Karpas-422 (cell line): Measurements from ENCODE around the gene CBR4. TPM values are rescaled to one million over a fixed set of nuclear protein-coding genes. Genes with fewer than 3 reads are reported as not detected.
"Not testable (repeated sequence)": the region's sequence is repeated elsewhere in the genome, so short reads cannot be mapped to it uniquely, and the experiment has no call there.

Experiments used
- DNase-seq: peaks from one replicate; pipeline ENCODE4 v3.0.0-alpha.2; 2015
- H2AFZ ChIP-seq: fragments of 200-600 bp; sonication (generic); 2 replicates; pipeline ENCODE4 v1.6.1; 2014; ENCODE audit warnings: antibody characterized with exemption, low read length, mixed read lengths
- H3K27ac ChIP-seq: fragments of 200-600 bp; sonication (generic); 2 replicates; pipeline ENCODE4 v1.5.1; 2014; ENCODE audit warnings: mild to moderate bottlenecking, low read length, moderate library complexity
- H3K27me3 ChIP-seq: fragments of 200-600 bp; sonication (generic); 2 replicates; pipeline ENCODE4 v1.6.1; 2014; ENCODE audit warnings: low read length, mixed read lengths
- H3K36me3 ChIP-seq: fragments of 200-600 bp; sonication (generic); 2 replicates; pipeline ENCODE4 v1.6.1; 2014; ENCODE audit warnings: low read length, mixed read lengths; ENCODE audit not compliant: insufficient read depth
- H3K4me1 ChIP-seq: fragments of 200-600 bp; sonication (generic); 2 replicates; pipeline ENCODE4 v1.6.1; 2014; ENCODE audit warnings: mild to moderate bottlenecking, low read length, mixed read lengths
- H3K4me2 ChIP-seq: fragments of 200-600 bp; sonication (generic); 2 replicates; pipeline ENCODE4 v1.6.1; 2014; ENCODE audit warnings: low read length, low read depth, mild to moderate bottlenecking; ENCODE audit not compliant: poor library complexity, severe bottlenecking
- H3K4me3 ChIP-seq: fragments of 200-600 bp; sonication (generic); 2 replicates; pipeline ENCODE4 v1.5.1; 2014; ENCODE audit warnings: mild to moderate bottlenecking, antibody characterized with exemption, low read length, mixed read lengths
- H3K79me2 ChIP-seq: fragments of 200-600 bp; sonication (generic); 2 replicates; pipeline ENCODE4 v1.6.1; 2014; ENCODE audit warnings: mild to moderate bottlenecking, low read length, mixed read lengths
- H3K9ac ChIP-seq: fragments of 200-600 bp; sonication (generic); 2 replicates; pipeline ENCODE4 v1.6.0; 2014; ENCODE audit warnings: low read length
- H3K9me2 ChIP-seq: fragments of 200-600 bp; sonication (generic), shearing (Covaris generic); replicated peaks from 2 replicates; pipeline ENCODE4 v1.6.0; 2014; ENCODE audit warnings: mild to moderate bottlenecking, low read length, moderate library complexity; ENCODE audit not compliant: insufficient read depth
- H3K9me3 ChIP-seq: fragments of 300-700, 200-600 bp; sonication (generic); 2 replicates; pipeline ENCODE4 v1.6.1; 2014; ENCODE audit warnings: low read length, mixed read lengths
- H4K20me1 ChIP-seq: fragments of 200-600 bp; sonication (generic); 2 replicates; pipeline ENCODE4 v1.6.1; 2014; ENCODE audit warnings: mild to moderate bottlenecking, antibody characterized with exemption, low read length, low read depth; ENCODE audit not compliant: insufficient read depth
- total RNA-seq: library from RNA; depleted of rRNA; stranded (reverse); fragments of >200 nt; shearing (Covaris generic); gene quantifications from 2 replicates; pipeline ENCODE4 v1.2.3, GENCODE V29; 2014; ENCODE audit warnings: low replicate concordance

CBR4 gene
- total RNA-seq, 1 experiment from 2014 or later = 25.7 TPM

DNA sequence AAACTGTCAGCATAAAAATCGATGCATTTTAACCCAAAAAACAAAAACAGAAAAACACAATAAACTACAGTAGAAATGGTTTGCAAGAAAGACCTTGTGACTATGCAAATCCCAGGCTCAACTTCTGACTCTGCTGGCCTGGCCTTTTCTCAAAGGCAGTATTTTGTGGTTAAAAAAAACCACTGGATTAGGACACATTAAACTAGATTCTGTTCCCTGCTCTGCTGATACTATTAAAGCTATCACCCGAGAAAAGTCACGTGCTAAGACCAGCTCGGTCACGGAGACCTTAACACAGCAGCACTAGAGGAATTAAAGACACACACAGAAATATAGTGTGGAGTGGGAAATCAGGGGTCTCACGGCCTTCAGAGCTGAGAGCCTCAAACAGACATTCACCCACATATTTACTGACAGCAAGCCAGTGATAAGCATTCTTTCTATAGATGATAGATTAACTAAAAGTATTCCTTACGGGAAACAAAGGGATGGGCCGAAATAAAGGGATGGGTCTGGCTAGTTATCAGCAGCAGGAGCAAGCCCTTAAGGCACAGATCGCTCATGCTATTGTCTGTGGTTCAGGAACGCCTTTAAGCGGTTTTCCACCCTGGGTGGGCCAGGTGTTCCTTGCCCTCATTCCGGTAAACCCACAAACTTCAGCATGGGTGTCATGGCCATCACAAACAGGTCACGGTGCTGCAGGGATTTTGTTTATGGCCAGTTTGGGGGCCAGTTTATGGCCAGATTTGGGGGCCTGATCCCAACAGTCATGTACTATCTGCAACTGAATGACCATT is 16.1 kb downstream of the CBR4 start:
- Histone ChIP-seq H3K4me3 (no peak overlapping the region), H4K20me1 (no peaks in the 10 kb centered on the region), H3K9ac (no peak overlapping the region), H3K9me2 (no peaks in the 10 kb centered on the region), H3K4me2 (no peak overlapping the region), H3K4me1 (no peaks in the 10 kb centered on the region), H3K9me3 (no peaks in the 10 kb centered on the region), H2AFZ (no peak overlapping the region), H3K79me2 (peaks cover 6% of the 10 kb centered on the region; the same call in 1 of the 2 replicates), H3K27ac (no peak overlapping the region), H3K27me3 (no peaks in the 10 kb centered on the region), H3K36me3 (peaks cover 11% of the 10 kb centered on the region; the same call in 1 of the 2 replicates)
- no peak for DNase-seq

GRCh38 chr4:168992952-168993482 is 17.0 kb downstream of the CBR4 start:
- not testable (repeated sequence) for H2AFZ ChIP-seq, H3K27ac ChIP-seq, H3K9ac ChIP-seq, H3K9me3 ChIP-seq, H3K4me2 ChIP-seq, DNase-seq, H3K27me3 ChIP-seq, H3K9me2 ChIP-seq, H3K4me1 ChIP-seq, H4K20me1 ChIP-seq, H3K36me3 ChIP-seq, H3K4me3 ChIP-seq, H3K79me2 ChIP-seq

- no peak overlapping the region for H3K4me2 ChIP-seq
- H3K79me2 ChIP-seq = peaks cover 25% of the 10 kb centered on the region; the same call in 1 of the 2 replicates
- no peak for DNase-seq
These were observed 28.1 kb downstream of the CBR4 start for GRCh38 chr4:168981942-168982341.

DNA sequence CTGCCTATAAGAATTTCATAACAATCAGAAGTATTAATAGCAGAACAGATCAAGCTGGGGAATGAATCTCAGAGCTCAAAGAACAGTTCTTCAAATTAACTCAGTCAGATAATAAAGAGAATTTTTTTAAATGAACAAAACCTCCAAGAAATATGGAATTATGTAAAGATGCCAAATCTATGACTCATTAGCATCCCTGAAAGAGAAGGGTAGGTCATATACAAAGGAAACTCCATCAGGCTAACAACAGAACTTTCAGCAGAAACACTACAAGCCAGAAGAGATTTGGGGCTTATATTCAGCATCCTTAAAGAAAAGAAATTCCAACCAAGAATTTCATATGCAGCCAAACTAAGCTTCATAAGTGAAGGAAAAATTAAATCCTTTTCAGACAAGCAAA is 28.6 kb downstream of the CBR4 start:
- DNase-seq = no peak
- Histone ChIP-seq H4K20me1 (no peaks in the 10 kb centered on the region), H3K36me3 (peaks cover 30% of the 10 kb centered on the region), H3K4me2 (no peak overlapping the region), H3K9me3 (no peaks in the 10 kb centered on the region), H3K9me2 (no peaks in the 10 kb centered on the region), H3K4me1 (no peaks in the 10 kb centered on the region), H2AFZ (no peak overlapping the region), H3K4me3 (no peak overlapping the region), H3K27me3 (no peaks in the 10 kb centered on the region), H3K9ac (no peak overlapping the region), H3K79me2 (peaks cover 25% of the 10 kb centered on the region; the same call in 1 of the 2 replicates), H3K27ac (no peak overlapping the region)

More at GRCh38 chr4:168981942-168982341, 28.1 kb downstream of the CBR4 start:
- Histone ChIP-seq H4K20me1 (no peaks in the 10 kb centered on the region), H3K36me3 (peaks cover 31% of the 10 kb centered on the region), H3K4me1 (no peaks in the 10 kb centered on the region), H3K9me3 (no peaks in the 10 kb centered on the region), H3K9me2 (no peaks in the 10 kb centered on the region), H3K9ac (no peak overlapping the region), H2AFZ (no peak overlapping the region), H3K27me3 (no peaks in the 10 kb centered on the region), H3K4me3 (no peak overlapping the region), H3K27ac (no peak overlapping the region)

DNA sequence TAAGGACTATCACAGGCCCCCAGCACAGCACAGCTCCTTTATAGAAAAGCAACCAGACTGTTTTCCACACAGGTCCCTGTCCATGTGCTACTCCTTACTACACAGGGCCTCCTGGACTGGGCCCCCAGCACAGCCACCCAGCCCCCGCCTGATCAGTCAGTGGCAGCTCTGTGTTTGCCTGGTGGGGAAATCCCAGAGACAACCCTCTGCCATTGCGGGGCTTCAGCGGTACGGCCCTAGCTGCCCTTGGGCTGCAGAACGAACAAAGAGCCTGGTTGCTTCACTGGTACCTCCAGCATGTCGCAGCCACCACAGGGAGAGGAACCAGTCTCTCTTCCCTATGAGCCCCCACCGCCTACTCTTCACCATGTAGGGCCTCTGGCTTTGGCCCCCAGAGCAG is 30.7 kb downstream of the CBR4 start:
- H3K79me2 ChIP-seq = peaks cover 17% of the 10 kb centered on the region; the same call in 1 of the 2 replicates
- H3K9me3 ChIP-seq = no peaks in the 10 kb centered on the region
- no peak overlapping the region for H2AFZ ChIP-seq
- H3K9ac ChIP-seq = no peak overlapping the region
- no peaks in the 10 kb centered on the region for H3K27me3 ChIP-seq
- H3K36me3 ChIP-seq = peaks cover 20% of the 10 kb centered on the region
- no peak overlapping the region for H3K4me3 ChIP-seq
- DNase-seq = no peak
- no peaks in the 10 kb centered on the region for H3K9me2 ChIP-seq
- no peaks in the 10 kb centered on the region for H4K20me1 ChIP-seq
- no peak overlapping the region for H3K27ac ChIP-seq
- H3K4me2 ChIP-seq = no peak overlapping the region
- no peaks in the 10 kb centered on the region for H3K4me1 ChIP-seq

GRCh38 chr4:168978001-168978700 is 31.9 kb downstream of the CBR4 start:
- H3K27ac ChIP-seq = no peak overlapping the region
- H3K9ac ChIP-seq = no peak overlapping the region
- H3K36me3 ChIP-seq = peaks cover 9% of the 10 kb centered on the region
- H3K27me3 ChIP-seq = no peaks in the 10 kb centered on the region
- H3K79me2 ChIP-seq = 0 out of 2 replicates have a peak, but pooled peaks cover 13% of the 10 kb centered on the region
- no peaks in the 10 kb centered on the region for H3K9me3 ChIP-seq
- no peak overlapping the region for H3K4me3 ChIP-seq
- H3K4me2 ChIP-seq = no peak overlapping the region
- DNase-seq = no peak
- no peak overlapping the region for H2AFZ ChIP-seq
- no peaks in the 10 kb centered on the region for H3K9me2 ChIP-seq
- no peaks in the 10 kb centered on the region for H4K20me1 ChIP-seq
- H3K4me1 ChIP-seq = no peaks in the 10 kb centered on the region

GRCh38 chr4:168972596-168972995 is 37.5 kb downstream of the CBR4 start:
- Histone ChIP-seq H3K9ac (no peak overlapping the region), H4K20me1 (no peaks in the 10 kb centered on the region), H2AFZ (no peak overlapping the region), H3K36me3 (no peaks in the 10 kb centered on the region; the same call in 1 of the 2 replicates), H3K4me1 (no peaks in the 10 kb centered on the region), H3K4me3 (no peak overlapping the region), H3K9me2 (no peaks in the 10 kb centered on the region), H3K4me2 (no peak overlapping the region), H3K27ac (no peak overlapping the region), H3K79me2 (no peaks in the 10 kb centered on the region), H3K27me3 (no peaks in the 10 kb centered on the region), H3K9me3 (no peaks in the 10 kb centered on the region)
- no peak for DNase-seq

DNA sequence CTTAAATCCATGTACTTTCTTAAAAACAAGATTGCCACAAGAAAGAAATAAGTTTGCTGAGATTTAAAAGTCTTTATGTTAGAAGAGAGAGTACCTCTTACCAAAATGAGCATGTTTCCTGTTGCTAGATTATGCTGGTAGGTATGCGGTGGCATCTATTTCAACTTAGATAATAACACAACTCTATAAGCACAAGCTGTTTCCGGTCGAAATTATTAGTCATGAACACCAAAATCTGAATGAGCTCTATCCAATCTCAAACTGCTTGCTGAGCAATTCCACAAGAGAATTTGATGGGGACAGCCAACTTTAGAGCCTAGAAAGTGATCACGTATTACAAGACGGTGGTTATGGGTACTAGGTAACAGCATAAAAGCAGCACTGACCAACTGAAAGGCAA is 49.3 kb downstream of the CBR4 start:
- H3K9me3 ChIP-seq = no peaks in the 10 kb centered on the region
- H3K79me2 ChIP-seq = no peaks in the 10 kb centered on the region
- no peaks in the 10 kb centered on the region for H3K4me1 ChIP-seq
- no peak overlapping the region for H3K4me2 ChIP-seq
- no peak overlapping the region for H3K4me3 ChIP-seq
- H3K27me3 ChIP-seq = no peaks in the 10 kb centered on the region
- H2AFZ ChIP-seq = no peak overlapping the region
- H3K9ac ChIP-seq = no peak overlapping the region
- H4K20me1 ChIP-seq = no peaks in the 10 kb centered on the region
- H3K9me2 ChIP-seq = no peaks in the 10 kb centered on the region
- no peak overlapping the region for H3K27ac ChIP-seq
- DNase-seq = no peak
- no peaks in the 10 kb centered on the region for H3K36me3 ChIP-seq
